ENCODE results near the gene EIF4H. TPM values are rescaled to one million over a fixed set of nuclear protein-coding genes. Genes with fewer than 3 reads are reported as not detected.
"Not testable (repeated sequence)": the region's sequence is repeated elsewhere in the genome, so short reads cannot be mapped to it uniquely, and the experiment has no call there.

EIF4H gene
- total RNA-seq, 4 donors from 2014 or later: 291 to 344 (median 322) TPM

- Histone ChIP-seq H3K27me3 (no peaks in the 10 kb centered on the region), H3K9me3 (no peaks in the 10 kb centered on the region), H3K36me3 (no peaks in the 10 kb centered on the region), H3K27ac (no peak overlapping the region), H3K4me1 (no peaks in the 10 kb centered on the region), H3K4me3 (no peak overlapping the region)
- no peak for ATAC-seq
- no peak for TF ChIP-seq POLR2A (IDR thresholded peaks at IDR 0.05)
- no peak for TF ChIP-seq EP300 (IDR thresholded peaks at IDR 0.05)
- TF ChIP-seq POLR2AphosphoS5 (IDR thresholded peaks at IDR 0.05): no peak
- no peak for TF ChIP-seq CTCF (IDR thresholded peaks at IDR 0.05)
- WGBS, 2 donors (ENCODE audit: low coverage in 1 of 2): 81 to 89% methylated on average over 8 of the region's 9 CpGs
These were observed 18.3 kb upstream of the EIF4H start for GRCh38 chr7:74155810-74156395.

- no peaks in the 10 kb centered on the region for H3K27me3 ChIP-seq
- no peaks in the 10 kb centered on the region for H3K4me1 ChIP-seq
- no peaks in the 10 kb centered on the region for H3K36me3 ChIP-seq
- no peak overlapping the region for H3K4me3 ChIP-seq
- H3K9me3 ChIP-seq: no peaks in the 10 kb centered on the region
- 93 to 96% methylated on average over 6 to 9 of the region's 9 CpGs for WGBS, 2 donors (ENCODE audit: low coverage in 1 of 2)
- TF ChIP-seq EP300 (IDR thresholded peaks at IDR 0.05): no peak
- TF ChIP-seq CTCF (IDR thresholded peaks at IDR 0.05): no peak
- TF ChIP-seq POLR2AphosphoS5 (IDR thresholded peaks at IDR 0.05): no peak
- TF ChIP-seq POLR2A (IDR thresholded peaks at IDR 0.05): no peak
- no peak for ATAC-seq
- H3K27ac ChIP-seq: no peak overlapping the region
These were observed 16.6 kb upstream of the EIF4H start for GRCh38 chr7:74157605-74158004.

GRCh38 chr7:74164985-74165456 is 9.1 kb upstream of the EIF4H start:
- no peaks in the 10 kb centered on the region for H3K27me3 ChIP-seq
- TF ChIP-seq CTCF (IDR thresholded peaks at IDR 0.05): peak in 2 of 4 experiments; percentile 33 to 41
- TF ChIP-seq POLR2A (IDR thresholded peaks at IDR 0.05): no peak
- no peak for TF ChIP-seq EP300 (IDR thresholded peaks at IDR 0.05)
- no peak for TF ChIP-seq POLR2AphosphoS5 (IDR thresholded peaks at IDR 0.05)
- ATAC-seq: peak; percentile 19
- peak overlapping the region in 2 of 4 donors; percentile 35 to 53 for H3K27ac ChIP-seq
- no peaks in the 10 kb centered on the region for H3K36me3 ChIP-seq
- 10 to 15% methylated on average over 7 of the region's 7 CpGs for WGBS, 2 donors (ENCODE audit: low coverage in 1 of 2)
- no peak overlapping the region for H3K4me3 ChIP-seq
- H3K4me1 ChIP-seq: peaks cover 0 to 15% (median 0%) of the 10 kb centered on the region in 3 donors
- H3K9me3 ChIP-seq: no peaks in the 10 kb centered on the region

GRCh38 chr7:74165867-74166593 is 8.1 kb upstream of the EIF4H start:
- Histone ChIP-seq H3K9me3 (no peaks in the 10 kb centered on the region), H3K27me3 (no peaks in the 10 kb centered on the region), H3K27ac (peak overlapping the region in 1 of 4 donors; percentile 53), H3K4me3 (no peak overlapping the region), H3K4me1 (peaks cover 0 to 15% (median 0%) of the 10 kb centered on the region in 3 donors), H3K36me3 (no peaks in the 10 kb centered on the region)
- WGBS, 2 donors (ENCODE audit: low coverage in 1 of 2): 95 to 97% methylated on average over 8 to 12 of the region's 15 CpGs
- TF ChIP-seq POLR2AphosphoS5 (IDR thresholded peaks at IDR 0.05): no peak
- no peak for TF ChIP-seq CTCF (IDR thresholded peaks at IDR 0.05)
- TF ChIP-seq POLR2A (IDR thresholded peaks at IDR 0.05): no peak
- no peak for TF ChIP-seq EP300 (IDR thresholded peaks at IDR 0.05)
- ATAC-seq: no peak

GRCh38 chr7:74167324-74167723 is 6.8 kb upstream of the EIF4H start:
- not testable (repeated sequence) for H3K9me3 ChIP-seq, H3K36me3 ChIP-seq, H3K27ac ChIP-seq, ATAC-seq, H3K4me3 ChIP-seq, H3K27me3 ChIP-seq
- peaks cover 0 to 15% (median 0%) of the 10 kb centered on the region in 3 donors for H3K4me1 ChIP-seq
- WGBS, 2 donors (ENCODE audit: low coverage in 1 of 2): 48 to 64% methylated on average over 4 of the region's 6 CpGs
